ENCODE results near the gene VIPR2.
"Not testable (repeated sequence)": the region's sequence is repeated elsewhere in the genome, so short reads cannot be mapped to it uniquely, and the experiment has no call there.

The VIPR2 gene
- 0 to 0.23 (median 0) reads per million in 18 experiments for total RNA-seq

- DNase-seq: no peak
Measured at GRCh38 chr7:159144758-159145489, at the start of gene VIPR2. VIPR2 (minus strand) TSS chr7:159144867; CDS start chr7:159144771, 96 bp downstream.

GRCh38 chr7:159193543-159194090 lies 49.0 kb upstream of the VIPR2 start:
- no peak for DNase-seq

GRCh38 chr7:159192725-159193453 lies 48.2 kb upstream of the VIPR2 start:
- DNase-seq: no peak

GRCh38 chr7:159192013-159192412 lies 47.3 kb upstream of the VIPR2 start:
- no peak for DNase-seq

GRCh38 chr7:159191236-159191635 lies 46.6 kb upstream of the VIPR2 start:
- DNase-seq: no peak

- no peak for DNase-seq
Measured at GRCh38 chr7:159188011-159188410, 43.3 kb upstream of the VIPR2 start.

- no peak for DNase-seq
Measured at GRCh38 chr7:159179241-159179640, 34.6 kb upstream of the VIPR2 start.

- no peak for DNase-seq
Measured at GRCh38 chr7:159177284-159177953, 32.8 kb upstream of the VIPR2 start.

- DNase-seq: no peak
Measured at GRCh38 chr7:159175792-159176191, 31.1 kb upstream of the VIPR2 start.

- DNase-seq: not testable (repeated sequence)
Measured at GRCh38 chr7:159175100-159175499, 30.4 kb upstream of the VIPR2 start.

- DNase-seq: no peak
Measured at GRCh38 chr7:159172400-159172799, 27.7 kb upstream of the VIPR2 start.

GRCh38 chr7:159169391-159169790 lies 24.7 kb upstream of the VIPR2 start:
- DNase-seq: no peak

- no peak for DNase-seq
Measured at GRCh38 chr7:159167139-159167538, 22.5 kb upstream of the VIPR2 start.

- no peak for DNase-seq
Measured at GRCh38 chr7:159166530-159166929, 21.9 kb upstream of the VIPR2 start.

- DNase-seq: no peak
Measured at GRCh38 chr7:159165352-159165751, 20.7 kb upstream of the VIPR2 start.

GRCh38 chr7:159163703-159164301 lies 19.1 kb upstream of the VIPR2 start:
- not testable (repeated sequence) for DNase-seq

- DNase-seq: not testable (repeated sequence)
Measured at GRCh38 chr7:159162050-159162626, 17.5 kb upstream of the VIPR2 start.

- DNase-seq: no peak
Measured at GRCh38 chr7:159160450-159160849, 15.8 kb upstream of the VIPR2 start.

GRCh38 chr7:159159731-159160130 lies 15.1 kb upstream of the VIPR2 start:
- DNase-seq: no peak

GRCh38 chr7:159158888-159159405 lies 14.3 kb upstream of the VIPR2 start:
- no peak for DNase-seq

GRCh38 chr7:159158125-159158887 lies 13.6 kb upstream of the VIPR2 start:
- DNase-seq: no peak
